Measurements from ENCODE around the gene ANKS1B.

Gene ANKS1B

DNA sequence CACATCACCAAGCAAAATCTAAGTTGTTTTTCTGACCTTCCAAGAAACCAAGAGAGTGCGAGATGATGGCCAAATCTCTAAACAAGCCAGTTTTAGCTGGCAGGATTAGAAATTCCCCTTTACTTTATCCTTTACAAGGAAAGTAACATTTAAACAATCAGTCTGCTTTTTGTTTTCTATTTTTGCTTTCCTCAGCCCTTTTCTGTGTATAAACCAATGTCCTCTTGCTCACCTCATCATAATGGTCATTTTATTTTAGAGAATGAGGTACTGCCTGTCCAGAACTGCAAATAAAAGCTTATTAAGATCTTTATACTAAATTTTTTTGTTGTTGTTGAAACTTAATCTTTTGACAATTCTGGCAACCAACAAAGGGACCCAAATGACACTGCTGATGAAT, 779.6 kb downstream of the ANKS1B start:
- no peak for TF ChIP-seq CTCF (IDR thresholded peaks at IDR 0.05; ENCODE audit: control insufficient read depth, insufficient read depth, low read depth, low read length, missing control alignments)
- DNase-seq (ENCODE audit: low read depth): no peak
- no peak overlapping the region for H3K4me3 ChIP-seq (ENCODE audit: control insufficient read depth, low read depth, low read length)

DNA sequence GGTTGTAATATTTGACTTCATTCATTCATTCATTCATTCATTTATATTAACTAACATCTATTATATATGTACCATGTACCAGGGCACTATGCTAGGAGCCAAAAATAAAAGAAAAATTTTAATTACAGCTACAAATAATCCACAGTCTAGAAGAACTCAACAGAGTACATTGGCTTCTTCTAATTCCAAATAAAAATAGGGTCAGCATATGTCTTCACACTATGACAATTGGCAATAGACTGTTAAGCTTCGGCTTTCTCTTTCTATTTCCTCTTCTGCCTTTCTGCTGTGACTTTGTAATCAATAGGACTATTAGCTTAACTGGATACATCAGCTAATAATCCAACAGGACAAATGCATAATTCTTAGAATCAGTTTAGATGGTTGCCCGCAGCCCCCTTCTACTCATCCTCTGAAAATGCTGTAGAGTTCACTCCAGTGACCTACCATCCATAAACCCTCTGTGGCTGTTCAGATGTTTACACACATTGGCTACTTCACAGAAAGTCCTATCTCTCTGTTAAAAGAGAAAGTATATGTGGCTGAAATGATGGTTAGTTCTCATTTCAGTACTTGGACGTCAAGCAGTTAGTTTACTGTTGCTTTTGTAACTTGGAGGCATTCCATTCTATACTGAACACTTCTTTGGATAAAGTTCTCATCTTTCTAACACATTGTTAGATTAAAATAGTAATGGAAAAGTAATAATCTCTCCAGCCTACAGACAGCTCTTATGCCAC, 782.7 kb downstream of the ANKS1B start:
- DNase-seq (ENCODE audit: low read depth): no peak
- no peak overlapping the region for H3K4me3 ChIP-seq (ENCODE audit: control insufficient read depth, low read depth, low read length)
- TF ChIP-seq CTCF (IDR thresholded peaks at IDR 0.05; ENCODE audit: control insufficient read depth, insufficient read depth, low read depth, low read length, missing control alignments): no peak

DNA sequence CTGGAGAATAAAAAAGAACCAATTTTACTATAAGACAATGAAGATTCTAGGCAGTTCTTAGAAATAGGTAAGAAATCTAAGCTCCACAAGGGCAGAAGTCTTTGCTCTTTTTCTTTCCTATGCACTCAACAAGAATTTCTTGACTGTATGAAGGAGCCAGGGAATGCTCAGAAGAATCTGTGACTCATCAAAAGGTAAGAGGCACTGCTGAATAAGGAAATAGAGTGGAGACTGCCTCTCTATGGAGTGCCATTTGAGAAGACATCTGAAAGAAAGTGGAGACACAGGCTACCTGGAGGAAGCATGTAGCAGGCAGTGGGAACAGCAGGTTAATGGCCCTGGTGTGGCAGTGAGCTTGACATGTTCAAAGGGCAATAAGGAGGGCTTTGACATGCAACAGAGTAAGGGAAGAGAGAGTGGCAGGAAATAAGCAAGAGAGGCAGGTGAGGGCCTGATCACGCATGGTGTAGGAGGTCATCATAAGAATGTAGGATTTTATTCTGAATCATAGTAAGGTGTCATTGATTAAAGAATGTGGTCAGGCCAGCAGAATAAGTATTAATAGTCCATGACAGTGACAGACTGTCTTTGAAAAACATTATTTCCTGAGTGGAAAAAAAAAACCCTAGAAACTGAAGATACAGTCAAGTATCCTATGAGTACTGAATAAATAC, 783.9 kb downstream of the ANKS1B start:
- H3K4me3 ChIP-seq (ENCODE audit: control insufficient read depth, low read depth, low read length): no peak overlapping the region
- no peak for TF ChIP-seq CTCF (IDR thresholded peaks at IDR 0.05; ENCODE audit: control insufficient read depth, insufficient read depth, low read depth, low read length, missing control alignments)
- DNase-seq (ENCODE audit: low read depth): no peak

DNA sequence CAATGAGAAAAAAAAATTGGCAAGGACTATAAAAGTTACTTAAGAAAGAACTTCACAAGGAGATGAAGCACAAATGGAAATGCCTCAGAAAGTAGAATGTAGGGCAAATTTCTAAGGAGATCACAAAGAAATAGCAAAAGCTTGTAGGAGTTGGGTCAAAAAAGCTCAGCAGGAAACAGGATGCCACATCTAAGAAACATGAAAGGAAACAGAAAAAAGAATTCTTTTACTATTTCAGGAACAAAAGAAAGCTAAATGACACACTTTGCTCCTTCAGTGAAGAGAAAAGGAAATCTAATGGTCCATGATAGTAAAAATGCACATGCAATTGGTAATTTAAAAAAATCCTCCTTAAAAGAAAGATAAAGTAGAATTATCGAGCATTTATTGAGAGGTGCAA, 789.3 kb downstream of the ANKS1B start:
- no peak for DNase-seq (ENCODE audit: low read depth)
- H3K4me3 ChIP-seq (ENCODE audit: control insufficient read depth, low read depth, low read length): no peak overlapping the region
- no peak for TF ChIP-seq CTCF (IDR thresholded peaks at IDR 0.05; ENCODE audit: control insufficient read depth, insufficient read depth, low read depth, low read length, missing control alignments)

DNA sequence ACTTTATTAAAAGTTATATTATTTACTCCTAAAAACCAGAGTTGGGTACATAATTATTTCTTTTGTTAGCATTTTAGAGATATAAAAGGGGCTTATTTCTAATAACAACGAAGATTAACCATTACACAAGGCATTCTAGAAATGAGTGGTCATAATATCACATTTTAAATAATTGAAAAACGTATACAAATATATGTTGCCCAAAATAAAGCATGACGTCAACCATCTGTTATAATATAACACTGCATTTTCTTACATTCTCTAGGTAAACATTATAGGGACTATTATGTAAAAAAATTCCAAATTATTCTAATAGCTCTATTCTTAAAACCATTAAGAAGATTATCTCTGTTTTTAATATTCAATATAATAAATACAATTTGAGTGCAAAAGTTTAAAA, 792.2 kb downstream of the ANKS1B start:
- DNase-seq (ENCODE audit: low read depth): no peak
- no peak overlapping the region for H3K4me3 ChIP-seq (ENCODE audit: control insufficient read depth, low read depth, low read length)
- no peak for TF ChIP-seq CTCF (IDR thresholded peaks at IDR 0.05; ENCODE audit: control insufficient read depth, insufficient read depth, low read depth, low read length, missing control alignments)

DNA sequence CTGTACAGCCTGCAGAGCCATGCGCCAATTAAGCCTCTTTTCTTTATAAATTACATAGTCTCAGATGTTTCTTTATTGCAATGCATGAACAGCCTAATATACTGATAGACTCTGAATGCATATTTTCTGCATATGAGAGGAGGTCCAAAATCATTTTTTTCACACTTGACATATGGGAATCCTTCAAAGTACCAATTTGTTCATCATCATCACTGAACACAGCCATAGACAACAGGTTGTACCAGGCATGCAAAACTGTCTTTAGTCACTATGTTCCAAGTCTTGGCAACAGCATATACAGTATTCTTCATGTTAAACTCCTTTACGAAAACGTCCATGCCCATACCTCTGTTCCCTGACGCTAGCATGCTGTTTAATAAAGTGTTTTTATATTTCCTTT, 807.9 kb downstream of the ANKS1B start:
- DNase-seq (ENCODE audit: low read depth): no peak
- TF ChIP-seq CTCF (IDR thresholded peaks at IDR 0.05; ENCODE audit: control insufficient read depth, insufficient read depth, low read depth, low read length, missing control alignments): no peak
- H3K4me3 ChIP-seq (ENCODE audit: control insufficient read depth, low read depth, low read length): no peak overlapping the region

Data from AG09309 (cell line).